MG63 (cell line): Measurements from ENCODE around the gene RPAP3. TPM values are rescaled to one million over a fixed set of nuclear protein-coding genes. Genes with fewer than 3 reads are reported as not detected.

ENCODE experiments used
- DNase-seq: peaks from one replicate; pipeline ENCODE4 v3.0.0-alpha.2; 2020
- H3K27me3 ChIP-seq: fragments of 250-450 bp; sonication (Bioruptor Pico); 2 replicates; pipeline ENCODE4 v1.5.1; 2020; ENCODE audit warnings: mild to moderate bottlenecking, moderate library complexity
- H3K36me3 ChIP-seq: fragments of 250-450 bp; sonication (Bioruptor Pico); 2 replicates; pipeline ENCODE4 v1.5.1; 2020; ENCODE audit warnings: mild to moderate bottlenecking, moderate library complexity
- H3K4me3 ChIP-seq: fragments of 250-450 bp; sonication (Bioruptor Pico); 2 replicates; pipeline ENCODE4 v1.5.1; 2020; ENCODE audit warnings: mild to moderate bottlenecking, moderate library complexity
- H3K9me3 ChIP-seq: fragments of 250-450 bp; sonication (Bioruptor Pico); 2 replicates; pipeline ENCODE4 v1.5.1; 2020; ENCODE audit warnings: mild to moderate bottlenecking, moderate library complexity
- total RNA-seq: library from RNA; depleted of rRNA; stranded (reverse); fragments of >200 nt; shearing (Covaris generic); gene quantifications from 2 replicates; pipeline ENCODE4 v1.2.3, GENCODE V29; 2014; ENCODE audit warnings: low replicate concordance

Gene RPAP3
- total RNA-seq, 1 experiment from 2014 or later = 18.1 TPM

GRCh38 chr12:47745485-47746041, 39.7 kb upstream of the RPAP3 start:
- no peak overlapping the region for H3K4me3 ChIP-seq
- no peak for DNase-seq
- no peaks in the 10 kb centered on the region for H3K9me3 ChIP-seq
- no peaks in the 10 kb centered on the region for H3K27me3 ChIP-seq
- H3K36me3 ChIP-seq = no peaks in the 10 kb centered on the region

- no peak for DNase-seq
- H3K9me3 ChIP-seq = no peaks in the 10 kb centered on the region
- H3K4me3 ChIP-seq = no peak overlapping the region
- H3K27me3 ChIP-seq = no peaks in the 10 kb centered on the region
- no peaks in the 10 kb centered on the region for H3K36me3 ChIP-seq
Measured at GRCh38 chr12:47744778-47745436, 39.1 kb upstream of the RPAP3 start.

- Histone ChIP-seq H3K27me3 (no peaks in the 10 kb centered on the region), H3K36me3 (no peaks in the 10 kb centered on the region), H3K9me3 (no peaks in the 10 kb centered on the region), H3K4me3 (no peak overlapping the region)
- DNase-seq = no peak
Measured at GRCh38 chr12:47744005-47744651, 38.3 kb upstream of the RPAP3 start.

- Histone ChIP-seq H3K36me3 (no peaks in the 10 kb centered on the region), H3K9me3 (no peaks in the 10 kb centered on the region), H3K27me3 (no peaks in the 10 kb centered on the region), H3K4me3 (no peak overlapping the region)
- DNase-seq = no peak
Measured at GRCh38 chr12:47743311-47743860, 37.6 kb upstream of the RPAP3 start.

GRCh38 chr12:47742253-47742825, 36.5 kb upstream of the RPAP3 start:
- Histone ChIP-seq H3K27me3 (no peaks in the 10 kb centered on the region), H3K9me3 (no peaks in the 10 kb centered on the region), H3K4me3 (no peak overlapping the region), H3K36me3 (no peaks in the 10 kb centered on the region)
- peak; percentile 48 for DNase-seq

GRCh38 chr12:47741340-47741703, 35.5 kb upstream of the RPAP3 start:
- no peaks in the 10 kb centered on the region for H3K27me3 ChIP-seq
- no peak overlapping the region for H3K4me3 ChIP-seq
- H3K36me3 ChIP-seq = no peaks in the 10 kb centered on the region
- H3K9me3 ChIP-seq = no peaks in the 10 kb centered on the region
- peak; percentile 46 for DNase-seq

GRCh38 chr12:47740606-47741339, 34.9 kb upstream of the RPAP3 start:
- H3K4me3 ChIP-seq = no peak overlapping the region
- H3K27me3 ChIP-seq = no peaks in the 10 kb centered on the region
- no peaks in the 10 kb centered on the region for H3K36me3 ChIP-seq
- no peak for DNase-seq
- no peaks in the 10 kb centered on the region for H3K9me3 ChIP-seq

- no peaks in the 10 kb centered on the region for H3K27me3 ChIP-seq
- DNase-seq = no peak
- H3K4me3 ChIP-seq = no peak overlapping the region
- no peaks in the 10 kb centered on the region for H3K36me3 ChIP-seq
- no peaks in the 10 kb centered on the region for H3K9me3 ChIP-seq
Measured at GRCh38 chr12:47739979-47740378, 34.1 kb upstream of the RPAP3 start.

- no peak overlapping the region for H3K4me3 ChIP-seq
- DNase-seq = no peak
- no peaks in the 10 kb centered on the region for H3K27me3 ChIP-seq
- H3K9me3 ChIP-seq = no peaks in the 10 kb centered on the region
- H3K36me3 ChIP-seq = no peaks in the 10 kb centered on the region
Measured at GRCh38 chr12:47739297-47739696, 33.5 kb upstream of the RPAP3 start.

GRCh38 chr12:47737936-47738594, 32.2 kb upstream of the RPAP3 start:
- DNase-seq = no peak

GRCh38 chr12:47736877-47737676, 31.2 kb upstream of the RPAP3 start:
- H3K36me3 ChIP-seq = no peaks in the 10 kb centered on the region
- no peak overlapping the region for H3K4me3 ChIP-seq
- H3K9me3 ChIP-seq = no peaks in the 10 kb centered on the region
- peak; percentile 83 for DNase-seq
- no peaks in the 10 kb centered on the region for H3K27me3 ChIP-seq

More at GRCh38 chr12:47737936-47738594, 32.2 kb upstream of the RPAP3 start:
- H3K27me3 ChIP-seq = no peaks in the 10 kb centered on the region
- no peak overlapping the region for H3K4me3 ChIP-seq
- no peaks in the 10 kb centered on the region for H3K36me3 ChIP-seq
- H3K9me3 ChIP-seq = no peaks in the 10 kb centered on the region

GRCh38 chr12:47736216-47736615, 30.4 kb upstream of the RPAP3 start:
- Histone ChIP-seq H3K36me3 (no peaks in the 10 kb centered on the region), H3K9me3 (no peaks in the 10 kb centered on the region), H3K27me3 (no peaks in the 10 kb centered on the region), H3K4me3 (no peak overlapping the region)
- DNase-seq = no peak

GRCh38 chr12:47735649-47736048, 29.8 kb upstream of the RPAP3 start:
- H3K36me3 ChIP-seq = no peaks in the 10 kb centered on the region

GRCh38 chr12:47734725-47735480, 29.1 kb upstream of the RPAP3 start:
- H3K27me3 ChIP-seq = no peaks in the 10 kb centered on the region
- H3K36me3 ChIP-seq = no peaks in the 10 kb centered on the region
- no peak overlapping the region for H3K4me3 ChIP-seq
- DNase-seq = no peak
- H3K9me3 ChIP-seq = no peaks in the 10 kb centered on the region

More at GRCh38 chr12:47735649-47736048, 29.8 kb upstream of the RPAP3 start:
- Histone ChIP-seq H3K4me3 (no peak overlapping the region), H3K27me3 (no peaks in the 10 kb centered on the region), H3K9me3 (no peaks in the 10 kb centered on the region)
- DNase-seq = no peak

GRCh38 chr12:47733142-47733541, 27.3 kb upstream of the RPAP3 start:
- Histone ChIP-seq H3K9me3 (no peaks in the 10 kb centered on the region), H3K4me3 (no peak overlapping the region), H3K27me3 (no peaks in the 10 kb centered on the region), H3K36me3 (no peaks in the 10 kb centered on the region)
- DNase-seq = no peak
